ENCODE data around the gene FSD1L. TPM values are rescaled to one million over a fixed set of nuclear protein-coding genes. Genes with fewer than 3 reads are reported as not detected.

FSD1L gene
- total RNA-seq, 1 donor from 2014 or later = 19.8 TPM

DNA sequence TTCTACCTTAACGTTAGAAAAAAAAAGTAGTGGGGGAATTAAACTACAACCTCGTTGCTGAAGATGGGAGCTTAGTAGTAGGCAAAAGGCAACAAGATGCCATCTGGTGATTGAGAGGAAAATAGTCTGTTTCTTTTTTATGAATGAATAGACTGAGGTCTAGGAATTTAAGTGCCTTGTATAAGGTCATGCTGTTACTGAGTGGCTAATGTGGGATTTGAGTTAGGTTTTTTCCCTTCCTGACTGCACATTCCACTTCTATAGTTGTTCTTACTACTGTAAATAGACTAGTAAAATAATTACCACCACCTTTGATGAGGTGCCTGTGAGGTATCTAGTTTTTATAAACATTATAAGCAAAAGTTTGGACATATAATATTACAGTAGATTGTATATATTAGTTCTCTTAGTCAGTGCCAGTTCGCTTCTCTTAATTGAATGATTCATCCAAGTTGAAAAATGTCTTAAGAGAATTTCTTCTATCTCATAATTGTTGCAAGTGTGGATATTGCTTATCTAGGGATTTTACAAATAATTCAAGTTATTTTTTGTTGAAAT is 19.1 kb downstream of the FSD1L start:
- H3K4me1 ChIP-seq = no peaks in the 10 kb centered on the region
- Mint-ChIP-seq H3K36me3 (peaks cover 65% of the 10 kb centered on the region), H3K4me3 (no peak overlapping the region), H3K27ac (no peak overlapping the region), H3K27me3 (ENCODE audit: insufficient read depth, low read depth) (no peaks in the 10 kb centered on the region), H3K9me3 (peaks cover 25% of the 10 kb centered on the region), H3K4me1 (no peaks in the 10 kb centered on the region)
- H4K20me1 ChIP-seq (ENCODE audit: low read depth) = peaks cover 16% of the 10 kb centered on the region
- no peak for DNase-seq (ENCODE audit: low spot score)
- H3K27ac ChIP-seq = no peak overlapping the region
- H3K27me3 ChIP-seq = no peaks in the 10 kb centered on the region
- H3K9ac ChIP-seq = no peak overlapping the region
- no peak overlapping the region for H3K4me2 ChIP-seq
- H3F3A ChIP-seq (ENCODE audit: low read depth) = no peaks in the 10 kb centered on the region
- no peak overlapping the region for H3K4me3 ChIP-seq
- H3K36me3 ChIP-seq = peaks cover 33% of the 10 kb centered on the region
- no peaks in the 10 kb centered on the region for H3K9me3 ChIP-seq (ENCODE audit: low read depth)
- H2AFZ ChIP-seq (replicated peaks) = no peak overlapping the region
- no peak for TF ChIP-seq EZH2phosphoT487 (IDR thresholded peaks at IDR 0.05)
- no peak for TF ChIP-seq EZH2 (IDR thresholded peaks at IDR 0.05)
- TF ChIP-seq CTCF (IDR thresholded peaks at IDR 0.05) = no peak
- peaks cover 21% of the 10 kb centered on the region for H3K79me2 ChIP-seq (ENCODE audit: low read depth)

GRCh38 chr9:105468875-105469274 is 21.0 kb downstream of the FSD1L start:
- Histone ChIP-seq H3K4me2 (no peak overlapping the region), H3K27me3 (no peaks in the 10 kb centered on the region), H3K27ac (no peak overlapping the region), H2AFZ (replicated peaks) (no peak overlapping the region), H4K20me1 (ENCODE audit: low read depth) (peaks cover 12% of the 10 kb centered on the region), H3K9ac (no peak overlapping the region), H3F3A (ENCODE audit: low read depth) (no peaks in the 10 kb centered on the region), H3K9me3 (ENCODE audit: low read depth) (no peaks in the 10 kb centered on the region), H3K4me3 (no peak overlapping the region), H3K79me2 (ENCODE audit: low read depth) (peaks cover 2% of the 10 kb centered on the region), H3K4me1 (no peaks in the 10 kb centered on the region), H3K36me3 (peaks cover 36% of the 10 kb centered on the region)
- Mint-ChIP-seq H3K9me3 (peaks cover 25% of the 10 kb centered on the region), H3K27ac (no peak overlapping the region), H3K36me3 (peaks cover 65% of the 10 kb centered on the region), H3K4me3 (no peak overlapping the region), H3K4me1 (no peaks in the 10 kb centered on the region), H3K27me3 (ENCODE audit: insufficient read depth, low read depth) (no peaks in the 10 kb centered on the region)
- TF ChIP-seq CTCF (IDR thresholded peaks at IDR 0.05) (no peak), EZH2 (IDR thresholded peaks at IDR 0.05) (no peak), EZH2phosphoT487 (IDR thresholded peaks at IDR 0.05) (no peak)
- DNase-seq (ENCODE audit: low spot score) = no peak

GRCh38 chr9:105473221-105473620 is 25.4 kb downstream of the FSD1L start:
- Histone ChIP-seq H3K4me2 (no peak overlapping the region), H3K4me1 (no peaks in the 10 kb centered on the region), H3K27me3 (no peaks in the 10 kb centered on the region), H3K9me3 (ENCODE audit: low read depth) (no peaks in the 10 kb centered on the region), H3K27ac (no peak overlapping the region), H3K9ac (no peak overlapping the region), H3K79me2 (ENCODE audit: low read depth) (peaks cover 10% of the 10 kb centered on the region), H4K20me1 (ENCODE audit: low read depth) (peaks cover 20% of the 10 kb centered on the region), H2AFZ (replicated peaks) (no peak overlapping the region), H3K4me3 (no peak overlapping the region), H3F3A (ENCODE audit: low read depth) (peaks cover 10% of the 10 kb centered on the region), H3K36me3 (peaks cover 13% of the 10 kb centered on the region)
- DNase-seq (ENCODE audit: low spot score) = no peak
- Mint-ChIP-seq H3K27ac (no peak overlapping the region), H3K4me1 (no peaks in the 10 kb centered on the region), H3K36me3 (peaks cover 30% of the 10 kb centered on the region), H3K9me3 (peaks cover 12% of the 10 kb centered on the region), H3K4me3 (no peak overlapping the region), H3K27me3 (ENCODE audit: insufficient read depth, low read depth) (no peaks in the 10 kb centered on the region)
- TF ChIP-seq EZH2phosphoT487 (IDR thresholded peaks at IDR 0.05) = no peak
- TF ChIP-seq CTCF (IDR thresholded peaks at IDR 0.05) = no peak

All from neural progenitor cell (in vitro differentiated cells).